Cardiac muscle cell (in vitro differentiated cells and primary cell): ENCODE measurements around the gene REN. TPM values are rescaled to one million over a fixed set of nuclear protein-coding genes. Genes with fewer than 3 reads are reported as not detected.

Experiments used
- DNase-seq, 2 donors: peaks; one replicate each; pipeline versions ENCODE4 v3.0.0 to v3.0.0-alpha.2; 2010 to 2017; ENCODE audit warnings: low read depth in 1 of 2, low spot score in 1 of 2
- H3K27ac ChIP-seq: fragments of 200-600 bp; sonication (generic); 2 replicates; pipeline ENCODE4 v1.5.1; 2016
- H3K27me3 ChIP-seq: fragments of 200-600 bp; sonication (generic); 2 replicates; pipeline ENCODE4 v1.6.0; 2016; ENCODE audit warnings: control low read depth
- H3K36me3 ChIP-seq: fragments of 200-600 bp; sonication (generic); 2 replicates; pipeline ENCODE4 v1.5.1; 2016; ENCODE audit warnings: control low read depth
- H3K4me1 ChIP-seq: fragments of 200-600 bp; sonication (generic); 2 replicates; pipeline ENCODE4 v1.8.1; 2017; ENCODE audit warnings: low read depth, mild to moderate bottlenecking, mixed run types
- H3K4me3 ChIP-seq: fragments of 200-600 bp; sonication (generic); 2 replicates; pipeline ENCODE4 v1.5.1; 2016; ENCODE audit warnings: mild to moderate bottlenecking
- H3K9me3 ChIP-seq: fragments of 200-600 bp; sonication (generic); 2 replicates; pipeline ENCODE4 v1.5.1; 2017; ENCODE audit warnings: low read depth, mild to moderate bottlenecking, control low read depth
- CTCF ChIP-seq: IDR thresholded peaks from 2 replicates; pipeline ENCODE4 v1.5.1; 2012; ENCODE audit warnings: low read depth, mild to moderate bottlenecking, low read length
- polyA plus RNA-seq: library from polyadenylated mRNA; unstranded; fragments of >200 nt; fragmentation: Nextera tagmentation; extraction: Ambion mirVana; gene quantifications from 2 replicates; pipeline ENCODE4 v1.2.1, GENCODE V29; 2016
- total RNA-seq: library from RNA; depleted of rRNA; stranded (reverse); fragments of >200 nt; gene quantifications from 2 replicates; pipeline ENCODE4 v1.2.3, GENCODE V29; 2016

The REN gene
- total and polyA plus RNA-seq, 2 experiments from 2014 or later: 3.5 TPM; not detected in 1

GRCh38 chr1:204162494-204163074, 3.6 kb downstream of the REN start:
- no peak overlapping the region for H3K27ac ChIP-seq
- peak; percentile 72 to 79 for DNase-seq
- H3K27me3 ChIP-seq: peaks cover 17% of the 10 kb centered on the region
- no peaks in the 10 kb centered on the region for H3K36me3 ChIP-seq
- peak; percentile 99 for TF ChIP-seq CTCF
- H3K4me1 ChIP-seq: no peaks in the 10 kb centered on the region
- no peak overlapping the region for H3K4me3 ChIP-seq
- H3K9me3 ChIP-seq: no peaks in the 10 kb centered on the region

- Histone ChIP-seq H3K9me3 (no peaks in the 10 kb centered on the region), H3K36me3 (no peaks in the 10 kb centered on the region), H3K27me3 (peaks cover 17% of the 10 kb centered on the region), H3K4me3 (no peak overlapping the region), H3K27ac (no peak overlapping the region), H3K4me1 (no peaks in the 10 kb centered on the region)
- no peak for TF ChIP-seq CTCF
- no peak for DNase-seq
These were observed 4.3 kb downstream of the REN start for GRCh38 chr1:204161609-204162493.

- no peak for TF ChIP-seq CTCF
- no peaks in the 10 kb centered on the region for H3K4me1 ChIP-seq
- H3K27me3 ChIP-seq: peaks cover 17% of the 10 kb centered on the region
These were observed 8.2 kb downstream of the REN start for GRCh38 chr1:204157962-204158361.

GRCh38 chr1:204155881-204156280, 10.3 kb downstream of the REN start:
- no peak for TF ChIP-seq CTCF

More at GRCh38 chr1:204157962-204158361, 8.2 kb downstream of the REN start:
- no peaks in the 10 kb centered on the region for H3K9me3 ChIP-seq
- no peaks in the 10 kb centered on the region for H3K36me3 ChIP-seq
- H3K4me3 ChIP-seq: no peak overlapping the region
- DNase-seq: no peak
- H3K27ac ChIP-seq: no peak overlapping the region

GRCh38 chr1:204154568-204155255, 11.4 kb downstream of the REN start:
- no peak for TF ChIP-seq CTCF
- no peak overlapping the region for H3K27ac ChIP-seq
- H3K4me1 ChIP-seq: no peaks in the 10 kb centered on the region
- no peaks in the 10 kb centered on the region for H3K36me3 ChIP-seq
- H3K9me3 ChIP-seq: no peaks in the 10 kb centered on the region
- peaks cover 4% of the 10 kb centered on the region for H3K27me3 ChIP-seq
- no peak for DNase-seq
- H3K4me3 ChIP-seq: no peak overlapping the region

More at GRCh38 chr1:204155881-204156280, 10.3 kb downstream of the REN start:
- Histone ChIP-seq H3K9me3 (no peaks in the 10 kb centered on the region), H3K27ac (no peak overlapping the region), H3K36me3 (no peaks in the 10 kb centered on the region), H3K4me1 (no peaks in the 10 kb centered on the region), H3K4me3 (no peak overlapping the region), H3K27me3 (peaks cover 12% of the 10 kb centered on the region)
- DNase-seq: no peak
